HG03565 (cell line): ENCODE data around the gene ATF7IP.

Source experiments
- ATAC-seq: cut with Tn5 transposase; IDR thresholded peaks from one replicate; pipeline ENCODE4 v1.9.1; 2021; ENCODE audit warnings: mild to moderate bottlenecking, moderate library complexity; ENCODE audit not compliant: unreplicated experiment

The ATF7IP gene

DNA sequence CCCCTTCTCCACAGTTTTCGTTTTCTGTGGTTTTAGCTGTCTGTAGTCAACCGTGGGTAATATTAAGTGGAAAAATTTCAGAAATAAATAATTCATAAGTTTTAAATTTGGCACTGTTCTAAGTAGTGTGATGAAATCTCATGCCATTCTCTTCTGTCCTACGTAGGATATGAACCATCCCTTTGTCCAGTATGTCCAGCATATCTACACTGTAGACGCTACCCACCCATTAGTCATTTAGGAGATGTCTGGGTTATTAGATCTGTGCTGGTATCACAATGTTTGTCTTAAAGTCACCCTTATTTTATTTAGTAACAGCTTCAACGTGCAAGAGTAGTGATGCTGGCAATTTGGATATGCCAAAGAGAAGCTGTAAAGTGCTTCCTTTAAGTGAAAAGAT lies 44.7 kb downstream of the ATF7IP start:
- no peak for ATAC-seq

DNA sequence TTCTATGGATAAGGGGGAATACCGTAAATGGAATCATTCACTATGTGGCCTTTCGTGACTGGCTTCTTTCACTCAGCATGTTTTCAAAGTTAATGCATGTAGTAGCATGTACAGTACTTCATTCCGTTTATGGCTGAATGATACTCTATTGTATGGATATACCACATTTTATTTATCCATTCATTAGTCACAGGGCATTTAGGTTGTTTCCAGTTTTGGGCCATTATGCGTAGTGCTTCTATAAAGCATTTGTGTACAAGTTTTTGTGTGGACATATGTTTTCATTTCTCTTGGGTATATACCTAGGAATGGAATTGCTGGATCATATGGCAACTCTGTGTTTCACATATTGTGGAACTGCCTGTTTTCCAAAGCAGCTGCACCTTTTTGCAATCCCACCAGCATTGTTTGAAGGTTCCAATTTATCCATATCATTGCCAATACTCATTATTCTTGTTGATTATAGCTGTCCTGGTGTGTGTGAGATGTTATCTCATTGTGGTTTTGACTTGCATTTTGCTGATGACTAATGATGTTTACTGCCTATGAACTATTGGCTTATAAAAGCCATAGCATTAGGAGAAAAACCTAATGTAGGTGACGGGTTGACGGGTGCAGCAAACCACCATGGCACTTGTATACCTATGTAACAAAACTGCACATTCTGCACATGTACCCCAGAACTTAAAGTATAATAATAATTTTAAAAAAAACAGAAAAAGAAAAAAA lies 45.5 kb downstream of the ATF7IP start:
- no peak for ATAC-seq

DNA sequence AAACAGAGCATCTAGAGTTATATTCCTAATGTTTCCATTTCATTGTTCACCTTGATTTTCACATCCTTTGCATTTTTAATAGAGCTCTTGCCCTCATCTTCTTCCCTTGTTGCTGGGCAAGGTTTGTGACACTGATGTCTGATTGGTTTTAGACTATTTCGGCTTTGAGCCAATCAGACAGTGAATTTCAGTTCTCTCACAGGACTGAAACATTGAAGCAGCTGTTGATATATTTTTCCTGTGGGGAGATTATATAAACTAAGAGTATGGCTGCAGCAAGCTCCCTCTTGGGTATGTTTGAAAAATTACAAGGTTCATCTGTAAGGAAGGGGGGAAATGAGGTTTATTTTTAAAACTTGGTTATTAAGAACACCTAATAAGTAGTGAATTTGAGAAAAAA lies 51.2 kb downstream of the ATF7IP start:
- ATAC-seq, result no peak

DNA sequence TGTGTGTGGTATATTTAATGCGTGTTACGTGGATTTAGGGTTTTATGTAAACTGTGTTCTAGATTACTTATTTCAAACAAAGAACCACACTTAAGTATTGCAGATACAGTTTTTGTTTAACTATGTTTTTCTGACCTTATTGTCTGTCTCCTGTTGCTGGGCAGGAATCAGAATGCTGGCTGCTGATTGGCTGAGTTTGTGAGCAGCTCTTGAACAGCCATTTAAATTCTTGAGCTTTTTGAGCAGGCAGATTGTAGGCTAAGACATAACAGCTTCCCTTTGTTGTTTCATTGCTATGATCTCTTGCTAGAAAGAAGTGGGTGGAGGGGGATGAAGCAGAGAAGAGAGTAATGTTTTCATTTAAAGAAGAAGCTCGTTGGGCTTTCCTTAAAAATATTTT lies 52.2 kb downstream of the ATF7IP start:
- no peak for ATAC-seq

DNA sequence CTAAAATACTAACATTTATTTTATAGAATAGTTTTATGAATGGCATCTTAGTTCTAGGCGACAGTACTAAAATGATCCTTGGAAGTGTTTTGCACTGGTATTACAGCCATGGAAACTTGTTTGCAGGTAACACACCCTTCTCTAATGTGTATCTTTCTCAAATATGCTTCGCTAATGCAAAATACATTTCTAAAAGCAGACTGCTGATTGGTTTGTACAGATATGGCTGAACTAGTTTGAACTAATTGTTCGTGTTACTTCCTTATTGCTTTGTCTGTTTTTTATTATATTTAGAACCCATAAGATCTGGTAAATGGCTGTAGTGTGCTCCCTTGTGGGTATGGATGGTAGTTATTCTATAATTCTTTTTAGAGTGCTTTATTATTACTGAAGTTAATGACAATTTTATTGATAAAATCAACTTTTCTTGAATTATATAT lies 53.0 kb downstream of the ATF7IP start:
- no peak for ATAC-seq

DNA sequence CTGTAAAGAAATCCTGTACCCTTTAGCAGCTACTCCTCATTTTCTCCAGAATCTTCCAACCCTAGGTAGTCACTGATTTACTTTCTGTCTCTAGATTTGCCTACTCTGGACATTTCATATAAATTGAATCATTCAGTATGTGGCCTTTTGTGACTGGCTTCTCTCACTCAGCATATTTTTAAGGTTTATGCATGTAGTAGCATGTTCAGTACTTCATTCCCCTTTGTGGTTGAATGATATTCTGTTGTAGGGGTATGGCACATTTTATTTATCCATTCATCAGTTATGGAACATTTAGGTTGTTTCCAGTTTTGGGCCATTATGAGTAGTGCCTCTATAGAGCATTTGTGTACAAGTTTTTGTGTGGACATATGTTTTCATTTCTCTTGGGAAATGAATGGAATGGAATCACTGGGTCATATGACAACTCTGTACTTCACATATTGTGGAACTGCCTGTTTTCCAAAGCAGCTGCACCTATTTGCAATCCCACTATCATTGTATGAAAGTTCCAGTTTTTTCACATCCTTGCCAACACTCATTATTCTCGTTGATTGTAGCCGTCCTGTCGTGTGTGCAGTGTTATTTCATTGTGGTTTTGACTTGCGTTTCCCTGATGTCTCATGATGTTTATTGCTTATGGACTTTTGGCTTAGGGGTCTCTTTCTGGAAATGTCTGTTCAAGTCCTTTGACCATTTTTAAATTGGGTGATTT lies 57.2 kb downstream of the ATF7IP start:
- no peak for ATAC-seq

DNA sequence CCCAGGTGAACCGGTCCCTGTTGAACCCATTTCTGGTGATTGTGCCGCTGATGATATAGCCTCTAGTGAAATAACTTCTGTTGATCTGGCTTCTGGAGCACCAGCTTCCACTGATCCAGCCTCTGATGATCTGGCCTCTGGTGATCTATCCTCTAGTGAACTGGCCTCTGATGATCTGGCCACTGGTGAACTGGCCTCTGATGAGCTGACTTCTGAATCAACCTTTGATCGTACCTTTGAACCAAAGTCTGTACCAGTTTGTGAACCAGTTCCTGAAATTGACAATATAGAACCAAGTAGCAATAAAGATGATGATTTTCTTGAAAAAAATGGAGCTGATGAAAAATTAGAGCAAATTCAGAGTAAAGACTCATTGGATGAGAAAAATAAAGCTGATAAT lies 59.1 kb downstream of the ATF7IP start:
- no peak for ATAC-seq

DNA sequence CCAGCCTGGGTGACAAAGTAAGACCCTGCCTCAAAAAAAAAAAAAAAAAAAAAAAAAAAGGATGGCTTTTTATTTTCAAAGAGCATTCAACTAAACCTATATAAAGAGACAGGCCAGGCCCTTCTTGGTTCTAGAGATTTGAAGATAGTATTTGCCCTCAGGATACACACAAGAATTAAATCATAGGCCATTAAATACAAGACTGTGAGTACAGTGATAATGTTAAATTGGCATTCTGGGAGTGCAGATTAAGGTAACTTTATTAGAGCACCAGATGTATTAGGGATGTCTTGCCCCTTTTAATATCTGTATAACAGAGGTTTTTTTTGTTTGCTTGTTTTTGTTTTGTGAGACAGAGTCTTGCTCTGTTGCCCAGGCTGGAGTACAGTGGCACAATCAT lies 61.3 kb downstream of the ATF7IP start:
- ATAC-seq, result no peak

DNA sequence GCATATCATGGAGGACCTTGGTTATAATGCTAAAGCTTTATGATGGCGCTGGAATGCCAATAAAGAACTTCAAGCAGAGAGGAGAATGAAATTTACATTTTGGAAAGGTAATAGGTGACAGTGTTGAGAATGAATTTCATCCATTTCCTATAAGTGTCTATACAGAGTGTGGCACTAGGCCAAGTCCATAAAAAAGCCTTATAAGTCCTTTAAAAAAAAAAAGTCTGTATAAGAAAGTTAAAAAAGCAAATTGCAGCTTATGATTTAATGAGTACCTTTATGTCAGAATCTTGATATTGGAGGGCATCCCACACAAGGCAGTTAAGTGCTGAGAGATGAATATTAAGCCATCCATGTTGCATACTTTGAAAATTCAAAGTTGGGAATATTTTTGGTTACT lies 62.4 kb downstream of the ATF7IP start:
- no peak for ATAC-seq

DNA sequence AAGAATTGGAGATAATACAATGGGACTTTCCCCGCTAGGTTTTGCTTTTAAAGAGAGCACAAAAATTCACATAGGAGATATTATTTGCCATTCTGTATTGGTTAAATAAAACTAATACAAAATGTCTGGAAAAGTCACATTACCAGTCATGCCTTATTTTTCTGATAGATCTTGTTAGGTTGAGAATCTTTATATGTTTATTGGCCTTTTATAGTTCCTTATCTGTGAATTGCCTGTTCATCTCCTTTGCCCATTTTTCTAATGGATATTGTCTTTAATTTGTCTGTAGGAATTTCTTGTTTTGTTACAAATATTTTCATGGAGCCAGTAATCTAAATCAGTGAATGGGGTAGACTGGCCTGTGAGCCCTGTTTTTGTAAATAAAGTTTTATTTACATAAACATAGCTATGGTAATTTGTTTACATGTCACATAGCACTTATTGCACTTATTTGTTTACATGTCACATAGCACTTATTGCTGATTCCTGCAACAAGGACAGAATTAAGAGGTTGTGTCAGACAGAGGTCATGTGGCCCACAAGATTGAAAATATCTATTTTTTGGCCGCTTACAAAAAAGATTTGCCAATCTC lies 65.0 kb downstream of the ATF7IP start:
- no peak for ATAC-seq

DNA sequence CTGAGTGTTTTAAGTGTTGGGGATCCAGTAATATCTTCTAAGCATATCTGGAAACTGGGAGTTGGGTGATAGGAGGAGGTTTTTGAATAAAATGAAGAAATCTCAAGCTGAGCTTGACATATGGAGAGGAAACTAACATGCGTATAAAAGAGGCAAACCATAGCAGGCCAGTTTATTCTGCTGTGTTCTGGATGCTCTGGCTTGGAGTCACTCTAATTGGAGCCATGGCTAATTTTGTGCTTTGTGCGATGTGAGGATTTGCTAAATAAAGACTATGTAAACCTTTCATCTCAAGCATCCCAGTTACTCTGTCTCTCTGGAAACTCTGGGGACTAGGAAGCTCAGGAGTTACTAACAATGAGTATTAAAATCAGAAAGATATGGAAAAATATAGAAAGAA lies 66.5 kb downstream of the ATF7IP start:
- no peak for ATAC-seq

DNA sequence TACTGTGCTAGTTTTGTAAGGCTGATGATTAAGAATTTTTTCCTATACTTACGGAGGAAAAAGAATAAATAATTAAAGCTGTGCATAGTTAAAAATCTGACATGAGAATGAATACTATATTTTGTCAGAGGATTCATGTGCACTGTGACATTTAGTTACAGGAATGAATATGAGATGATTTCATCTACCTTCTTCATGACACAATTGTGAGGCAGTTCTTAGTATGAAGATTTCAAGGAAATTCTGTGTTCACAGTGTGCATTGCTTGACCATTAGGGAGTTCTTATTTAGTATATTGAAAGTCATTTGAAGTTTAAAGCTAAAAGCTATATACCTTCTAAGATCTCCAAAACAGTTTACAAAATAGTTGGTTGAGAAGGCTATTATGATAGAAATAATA lies 70.1 kb downstream of the ATF7IP start:
- no peak for ATAC-seq

DNA sequence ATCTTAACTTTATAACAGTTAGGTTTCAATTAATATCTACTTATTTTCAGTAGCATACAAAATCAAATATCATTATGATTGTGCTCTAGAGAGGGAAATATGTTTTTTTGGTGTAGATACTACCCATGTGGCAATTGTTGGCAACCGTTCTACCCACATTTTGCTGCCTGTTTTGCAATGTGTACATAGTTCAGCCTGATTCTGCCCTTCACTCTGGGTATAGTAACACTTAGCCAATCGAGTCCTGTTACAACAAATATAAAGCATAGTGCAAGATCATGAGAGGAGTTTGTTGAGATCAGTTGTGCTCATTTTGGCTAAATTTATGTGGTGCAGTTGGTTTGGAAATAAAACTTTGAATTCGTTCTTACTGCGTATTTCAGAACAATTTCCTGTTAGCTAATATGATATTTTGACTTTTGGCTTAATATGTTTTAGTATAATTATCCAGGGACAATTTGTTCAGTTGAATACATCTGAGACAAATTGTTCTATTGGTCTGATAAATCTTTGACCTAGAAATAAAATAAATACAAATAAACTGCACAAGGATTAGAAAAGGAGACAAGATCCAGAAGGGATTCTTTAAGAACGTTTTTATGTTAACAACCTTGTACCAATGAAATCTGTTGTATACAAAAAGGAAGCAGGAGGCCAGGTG lies 76.9 kb downstream of the ATF7IP start:
- no peak for ATAC-seq

DNA sequence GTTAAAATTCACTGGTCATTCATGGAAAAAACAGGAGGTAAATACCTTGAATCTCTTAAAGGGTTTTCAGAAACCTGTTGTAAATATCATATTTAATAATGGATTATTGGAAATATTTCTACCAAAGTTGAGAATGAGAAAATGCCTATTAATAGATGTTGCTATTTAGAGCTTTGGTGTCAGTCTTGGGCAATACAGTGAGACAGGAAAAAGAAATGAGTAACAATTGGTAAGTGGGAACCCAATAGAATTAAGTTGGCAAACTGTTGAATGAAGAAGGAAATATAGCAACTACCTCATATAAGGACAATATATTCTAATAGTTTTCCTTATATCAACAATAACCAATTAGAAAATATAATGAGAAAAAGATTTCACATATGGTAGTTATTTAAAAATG lies 78.0 kb downstream of the ATF7IP start:
- ATAC-seq, result no peak

DNA sequence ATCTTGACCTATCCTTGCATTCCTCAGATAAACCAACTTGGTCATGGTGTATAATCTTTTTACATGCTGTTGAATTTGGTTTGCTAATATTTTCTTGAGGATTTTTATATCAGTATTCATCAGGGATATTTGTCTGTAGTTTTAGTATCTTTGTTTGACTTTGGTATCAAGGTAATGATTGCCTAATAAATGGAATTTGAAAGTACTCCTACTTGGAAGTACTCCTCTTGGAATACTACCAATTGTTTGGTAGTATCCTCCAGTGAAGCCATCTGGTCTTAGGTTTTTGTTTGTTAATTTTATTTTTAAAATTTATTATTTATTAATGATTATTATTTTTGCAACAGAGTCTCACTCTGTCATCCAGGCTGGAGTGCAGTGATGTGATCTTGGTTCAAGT lies 85.0 kb downstream of the ATF7IP start:
- ATAC-seq, result no peak

DNA sequence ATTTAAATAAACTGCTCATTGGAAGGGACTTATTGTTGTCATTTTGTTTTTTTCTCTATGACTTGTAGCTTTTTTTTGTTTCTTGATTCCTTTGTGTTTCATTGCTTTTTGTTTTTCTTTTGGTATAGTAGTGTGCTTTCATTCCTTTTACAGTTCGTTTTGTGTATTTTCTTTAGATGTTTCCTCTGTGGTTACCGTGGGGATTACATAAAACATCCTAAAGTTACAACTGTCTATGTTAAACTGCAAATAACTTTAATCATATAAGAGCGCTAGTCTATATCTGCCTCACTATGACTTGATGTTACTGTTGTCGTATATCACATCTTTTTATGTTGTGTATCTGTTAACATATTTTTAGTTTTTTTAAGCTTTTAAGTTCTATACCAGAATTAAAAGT lies 86.9 kb downstream of the ATF7IP start:
- no peak for ATAC-seq

DNA sequence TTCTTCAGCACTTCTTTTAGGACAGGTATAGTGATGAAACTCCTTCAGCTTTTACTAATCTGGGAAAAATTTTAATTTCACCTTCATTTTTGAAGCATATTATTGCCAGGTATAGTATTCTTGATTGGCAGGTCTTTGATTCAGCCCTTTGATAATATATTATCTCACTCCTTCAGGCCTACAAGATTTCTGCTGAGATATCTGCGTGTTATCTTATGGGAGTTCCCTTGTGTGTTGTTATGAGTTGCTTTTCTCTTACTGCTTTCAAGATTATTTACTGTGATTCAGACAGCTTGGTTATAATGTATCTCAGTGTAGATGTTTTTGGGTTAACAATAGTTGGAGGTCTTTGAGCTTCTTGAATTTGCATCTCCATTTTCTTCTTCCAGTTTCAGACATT lies 87.4 kb downstream of the ATF7IP start:
- no peak for ATAC-seq

DNA sequence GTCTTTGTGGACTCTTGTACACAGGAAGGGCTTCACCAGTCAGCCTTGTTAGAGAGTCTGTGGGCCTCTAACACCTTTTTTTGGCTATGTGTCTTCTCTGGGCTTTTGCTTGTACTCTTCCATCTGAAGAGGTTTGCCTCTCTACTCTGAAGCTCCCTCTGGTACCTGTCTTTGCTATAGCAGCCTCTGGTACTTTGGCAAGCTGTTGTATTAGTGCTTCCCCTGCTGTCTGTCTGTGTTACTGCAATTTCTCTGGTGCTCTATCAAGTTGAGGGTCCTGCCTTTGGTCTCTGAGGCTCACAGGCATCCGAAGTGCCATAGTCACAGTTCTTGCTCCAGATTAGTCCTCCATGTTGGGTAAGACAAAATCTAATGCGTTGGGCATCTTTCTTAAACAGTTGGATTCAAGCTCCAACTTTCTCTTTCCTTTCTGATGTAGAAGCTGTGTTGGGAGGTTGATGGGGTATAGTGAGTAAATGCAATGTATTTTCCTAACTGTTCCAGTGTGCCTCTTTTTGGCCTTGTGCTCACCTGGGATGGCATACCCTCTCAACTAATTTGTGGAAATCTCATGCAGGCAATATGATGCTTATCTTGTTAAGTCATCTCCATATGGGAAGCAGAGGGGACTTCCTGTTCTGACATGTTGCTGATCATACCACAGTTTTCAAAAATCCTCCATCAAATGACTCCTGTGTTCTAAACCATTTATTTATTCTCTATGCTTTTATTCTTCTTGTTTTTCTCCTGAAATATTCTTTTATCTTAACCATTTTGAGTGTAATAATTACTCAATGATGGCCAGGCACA lies 88.8 kb downstream of the ATF7IP start:
- ATAC-seq, result peak; percentile 72

DNA sequence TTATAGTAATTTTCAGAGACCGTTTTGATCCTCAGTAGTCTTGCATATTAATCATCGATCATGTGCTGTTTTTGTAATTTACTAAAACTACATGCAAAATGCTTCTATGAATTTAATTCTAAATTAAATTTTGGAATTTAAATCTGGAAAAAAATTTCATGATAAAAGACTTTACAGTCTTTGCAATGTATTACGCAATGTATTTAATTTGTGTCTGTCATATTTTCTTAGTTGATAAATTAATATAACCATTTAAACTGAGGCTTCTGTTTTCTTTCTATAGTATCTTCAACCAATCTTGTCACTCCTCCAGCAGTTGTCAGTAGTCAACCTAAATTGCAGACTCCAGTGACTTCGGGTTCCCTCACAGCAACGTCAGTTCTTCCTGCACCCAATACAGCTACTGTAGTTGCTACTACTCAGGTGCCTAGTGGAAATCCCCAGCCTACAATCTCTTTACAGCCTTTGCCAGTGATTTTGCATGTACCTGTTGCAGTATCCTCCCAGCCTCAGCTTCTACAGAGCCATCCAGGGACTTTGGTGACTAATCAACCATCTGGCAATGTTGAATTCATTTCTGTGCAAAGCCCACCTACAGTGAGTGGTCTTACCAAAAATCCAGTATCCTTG lies 94.8 kb downstream of the ATF7IP start:
- ATAC-seq, result no peak

DNA sequence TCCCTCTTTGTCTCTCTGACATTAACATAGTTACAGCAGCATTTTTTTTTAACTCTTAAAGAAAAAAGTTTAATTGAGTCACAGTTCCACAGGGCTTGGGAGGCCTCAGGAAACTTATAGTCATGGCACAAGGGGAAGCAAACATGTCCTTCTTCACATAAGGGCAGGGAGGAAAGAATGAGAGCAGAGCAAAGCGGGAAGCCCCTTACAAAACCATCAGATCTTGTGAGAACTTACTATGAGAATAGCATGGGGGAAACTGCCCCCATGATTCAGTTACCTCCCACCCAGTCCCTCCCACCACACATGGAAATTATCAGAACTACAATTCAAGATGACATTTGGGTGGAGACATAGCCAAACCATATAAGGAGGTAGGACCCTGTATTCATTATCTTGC lies 106.0 kb downstream of the ATF7IP start:
- no peak for ATAC-seq
